ENCODE measurements around the gene DDX17. TPM values are rescaled to one million over a fixed set of nuclear protein-coding genes. Genes with fewer than 3 reads are reported as not detected.
A peak's percentile ranks its signal among the peaks of the same experiment; 100 is the strongest.
"Not testable (repeated sequence)": the region's sequence is repeated elsewhere in the genome, so short reads cannot be mapped to it uniquely, and the experiment has no call there.

The DDX17 gene
- total RNA-seq, 1 donor: 496 TPM

- no peaks in the 10 kb centered on the region for H3K4me1 ChIP-seq (ENCODE audit: insufficient read depth, low read length)
- peaks cover 74% of the 10 kb centered on the region for H3K36me3 ChIP-seq (ENCODE audit: insufficient read depth, low read length)
- H2AFZ ChIP-seq (ENCODE audit: low read length): no peak overlapping the region
- H3K9me3 ChIP-seq (ENCODE audit: low read depth, low read length): no peaks in the 10 kb centered on the region
- DNase-seq (ENCODE audit: insufficient read length, low spot score, missing footprints): no peak
- peaks cover 11% of the 10 kb centered on the region for H4K20me1 ChIP-seq (ENCODE audit: insufficient read depth, low read length)
- no peaks in the 10 kb centered on the region for H3K27me3 ChIP-seq (ENCODE audit: insufficient read depth, low read length)
- H3K4me2 ChIP-seq (ENCODE audit: insufficient read depth, low read length): no peak overlapping the region
- H3K4me3 ChIP-seq (ENCODE audit: insufficient read depth, low read length): no peak overlapping the region
- H3K79me2 ChIP-seq (ENCODE audit: insufficient read depth, low read length): peaks cover 8% of the 10 kb centered on the region
- peak overlapping the region; percentile 30 for H3K27ac ChIP-seq (ENCODE audit: low read depth, low read length)
- no peak for TF ChIP-seq CTCF (IDR thresholded peaks at IDR 0.05; ENCODE audit: extremely low read depth, low read depth, low read length)
These were observed 26.8 kb downstream of the DDX17 start for GRCh38 chr22:38479096-38479837.

- H2AFZ ChIP-seq (ENCODE audit: low read length): no peak overlapping the region
- no peak overlapping the region for H3K27ac ChIP-seq (ENCODE audit: low read depth, low read length)
- no peaks in the 10 kb centered on the region for H3K27me3 ChIP-seq (ENCODE audit: insufficient read depth, low read length)
- no peaks in the 10 kb centered on the region for H3K9me3 ChIP-seq (ENCODE audit: low read depth, low read length)
- TF ChIP-seq CTCF (IDR thresholded peaks at IDR 0.05; ENCODE audit: extremely low read depth, low read depth, low read length): no peak
- peaks cover 12% of the 10 kb centered on the region for H3K79me2 ChIP-seq (ENCODE audit: insufficient read depth, low read length)
- H4K20me1 ChIP-seq (ENCODE audit: insufficient read depth, low read length): peaks cover 19% of the 10 kb centered on the region
- DNase-seq (ENCODE audit: insufficient read length, low spot score, missing footprints): no peak
- H3K4me2 ChIP-seq (ENCODE audit: insufficient read depth, low read length): no peak overlapping the region
- peaks cover 62% of the 10 kb centered on the region for H3K36me3 ChIP-seq (ENCODE audit: insufficient read depth, low read length)
- no peak overlapping the region for H3K4me3 ChIP-seq (ENCODE audit: insufficient read depth, low read length)
- peaks cover 3% of the 10 kb centered on the region for H3K4me1 ChIP-seq (ENCODE audit: insufficient read depth, low read length)
These were observed 28.5 kb downstream of the DDX17 start for GRCh38 chr22:38477585-38477984.

GRCh38 chr22:38474003-38474607 is 32.0 kb downstream of the DDX17 start:
- no peak overlapping the region for H3K27ac ChIP-seq (ENCODE audit: low read depth, low read length)
- H3K9me3 ChIP-seq (ENCODE audit: low read depth, low read length): no peaks in the 10 kb centered on the region
- TF ChIP-seq CTCF (IDR thresholded peaks at IDR 0.05; ENCODE audit: extremely low read depth, low read depth, low read length): no peak
- peaks cover 47% of the 10 kb centered on the region for H3K36me3 ChIP-seq (ENCODE audit: insufficient read depth, low read length)
- H3K4me1 ChIP-seq (ENCODE audit: insufficient read depth, low read length): peaks cover 9% of the 10 kb centered on the region
- no peaks in the 10 kb centered on the region for H3K27me3 ChIP-seq (ENCODE audit: insufficient read depth, low read length)
- H3K4me3 ChIP-seq (ENCODE audit: insufficient read depth, low read length): no peak overlapping the region
- H4K20me1 ChIP-seq (ENCODE audit: insufficient read depth, low read length): peaks cover 18% of the 10 kb centered on the region
- DNase-seq (ENCODE audit: insufficient read length, low spot score, missing footprints): peak; percentile 66
- H2AFZ ChIP-seq (ENCODE audit: low read length): no peak overlapping the region
- H3K4me2 ChIP-seq (ENCODE audit: insufficient read depth, low read length): no peak overlapping the region
- H3K79me2 ChIP-seq (ENCODE audit: insufficient read depth, low read length): peaks cover 44% of the 10 kb centered on the region

- Histone ChIP-seq H3K27ac (ENCODE audit: low read depth, low read length) (no peak overlapping the region), H3K36me3 (ENCODE audit: insufficient read depth, low read length) (peaks cover 35% of the 10 kb centered on the region), H3K4me2 (ENCODE audit: insufficient read depth, low read length) (no peak overlapping the region), H3K79me2 (ENCODE audit: insufficient read depth, low read length) (peaks cover 56% of the 10 kb centered on the region), H3K4me1 (ENCODE audit: insufficient read depth, low read length) (peaks cover 15% of the 10 kb centered on the region), H3K9me3 (ENCODE audit: low read depth, low read length) (no peaks in the 10 kb centered on the region), H2AFZ (ENCODE audit: low read length) (no peak overlapping the region), H3K4me3 (ENCODE audit: insufficient read depth, low read length) (no peak overlapping the region), H4K20me1 (ENCODE audit: insufficient read depth, low read length) (peaks cover 18% of the 10 kb centered on the region), H3K27me3 (ENCODE audit: insufficient read depth, low read length) (no peaks in the 10 kb centered on the region)
- no peak for TF ChIP-seq CTCF (IDR thresholded peaks at IDR 0.05; ENCODE audit: extremely low read depth, low read depth, low read length)
- DNase-seq (ENCODE audit: insufficient read length, low spot score, missing footprints): peak; percentile 74
These were observed 34.9 kb downstream of the DDX17 start for GRCh38 chr22:38471237-38471636.

- H3K9me3 ChIP-seq (ENCODE audit: low read depth, low read length); H3K4me3 ChIP-seq (ENCODE audit: insufficient read depth, low read length); H3K27me3 ChIP-seq (ENCODE audit: insufficient read depth, low read length); H2AFZ ChIP-seq (ENCODE audit: low read length); DNase-seq (ENCODE audit: insufficient read length, low spot score, missing footprints); H3K4me2 ChIP-seq (ENCODE audit: insufficient read depth, low read length): not testable (repeated sequence)
- Histone ChIP-seq H3K27ac (ENCODE audit: low read depth, low read length) (peak overlapping the region; percentile 15), H3K4me1 (ENCODE audit: insufficient read depth, low read length) (peaks cover 15% of the 10 kb centered on the region), H3K36me3 (ENCODE audit: insufficient read depth, low read length) (peaks cover 28% of the 10 kb centered on the region), H4K20me1 (ENCODE audit: insufficient read depth, low read length) (peaks cover 18% of the 10 kb centered on the region), H3K79me2 (ENCODE audit: insufficient read depth, low read length) (peaks cover 53% of the 10 kb centered on the region)
These were observed 35.9 kb downstream of the DDX17 start for GRCh38 chr22:38470179-38470578.

Measured in osteoblast (primary cell).